Fibroblast of peridontal ligament (primary cell): Measurements from ENCODE around the gene ACOT7.
A peak's percentile ranks its signal among the peaks of the same experiment; 100 is the strongest.
"Not testable (repeated sequence)": the region's sequence is repeated elsewhere in the genome, so short reads cannot be mapped to it uniquely, and the experiment has no call there.

ENCODE experiments used
- DNase-seq: peaks from one replicate; pipeline ENCODE4 v3.0.0-alpha.2; 2010; ENCODE audit errors: extremely low read depth

Gene ACOT7

DNA sequence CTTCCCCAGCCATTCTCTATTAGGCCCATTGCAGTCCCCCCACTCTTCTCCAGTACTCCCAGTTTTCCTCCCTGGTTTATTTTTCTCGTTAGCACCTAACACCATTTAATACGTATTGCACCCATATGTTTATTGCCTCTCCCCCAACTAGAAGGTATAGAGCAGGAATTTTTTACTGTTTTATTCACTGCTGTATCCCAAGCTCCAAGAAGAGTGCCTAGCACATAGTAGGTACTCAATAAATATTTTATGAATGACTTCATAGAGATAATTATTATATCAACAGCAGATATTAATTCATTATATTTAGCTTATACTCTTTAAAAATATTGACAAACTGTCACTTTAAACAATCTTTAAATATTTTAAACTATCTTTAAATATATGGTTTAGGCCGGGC, 5.7 kb upstream of the ACOT7 start:
- no peak for DNase-seq

GRCh38 chr1:6397844-6398441, 4.4 kb upstream of the ACOT7 start:
- no peak for DNase-seq

- DNase-seq = no peak
Observed at GRCh38 chr1:6396998-6397397, 3.4 kb upstream of the ACOT7 start.

DNA sequence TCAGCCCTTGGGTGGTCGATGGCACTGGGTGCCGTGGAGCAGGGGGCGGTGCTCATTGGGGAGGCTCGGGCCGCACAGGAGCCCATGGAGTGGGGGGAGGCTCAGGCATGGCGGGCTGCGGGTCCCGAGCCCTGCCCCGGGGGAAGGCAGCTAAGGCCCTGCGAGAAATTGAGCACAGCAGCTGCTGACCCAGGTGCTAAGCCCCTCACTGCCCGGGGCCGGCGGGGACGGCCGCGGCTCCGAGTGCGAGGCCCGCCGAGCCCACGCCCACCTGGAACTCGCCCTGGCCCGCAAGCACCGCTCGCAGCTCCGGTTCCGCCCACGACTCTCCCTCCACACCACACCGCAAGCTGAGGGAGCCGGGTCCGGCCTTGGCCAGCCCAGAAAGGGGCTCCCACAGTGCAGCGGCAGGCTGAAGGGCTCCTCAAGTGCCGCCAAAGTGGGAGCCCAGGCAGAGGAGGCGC, 2.2 kb upstream of the ACOT7 start:
- DNase-seq = not testable (repeated sequence)

- not testable (repeated sequence) for DNase-seq
Observed at GRCh38 chr1:6395130-6395529, 1.6 kb upstream of the ACOT7 start.

DNA sequence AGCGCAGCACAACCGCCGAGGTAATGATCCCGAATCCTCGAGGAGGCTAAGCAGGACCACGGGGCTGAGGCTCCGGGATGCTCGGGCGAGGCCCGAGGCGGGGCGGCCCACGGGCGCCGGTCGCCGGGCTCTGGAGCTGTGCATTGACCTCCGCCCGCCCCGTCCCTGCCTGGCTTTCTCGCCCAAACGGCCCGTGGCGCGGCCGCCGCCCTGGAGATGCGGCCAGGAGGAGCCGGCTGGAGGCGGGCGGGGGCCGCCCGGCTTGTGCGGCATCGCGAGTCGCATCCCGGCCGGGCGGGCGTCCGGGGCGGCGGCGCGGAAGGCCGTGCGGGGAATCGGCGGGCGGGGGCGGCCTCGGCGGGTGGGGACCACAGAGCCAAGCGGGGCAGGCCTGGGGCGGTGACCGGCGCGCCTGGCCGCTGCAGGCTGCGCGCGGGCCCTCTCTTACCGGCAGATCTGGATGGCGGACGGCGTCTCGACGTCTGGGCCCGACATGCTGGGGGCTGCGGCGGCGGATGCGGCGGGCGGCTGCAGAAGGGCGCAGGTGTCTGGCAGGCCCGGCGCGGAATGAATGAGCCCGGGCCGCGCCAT, 663 bp downstream of the ACOT7 start:
- no peak for DNase-seq

- no peak for DNase-seq
Observed at GRCh38 chr1:6391951-6392808, 1.4 kb downstream of the ACOT7 start.

GRCh38 chr1:6389971-6390370, 3.6 kb downstream of the ACOT7 start:
- no peak for DNase-seq

DNA sequence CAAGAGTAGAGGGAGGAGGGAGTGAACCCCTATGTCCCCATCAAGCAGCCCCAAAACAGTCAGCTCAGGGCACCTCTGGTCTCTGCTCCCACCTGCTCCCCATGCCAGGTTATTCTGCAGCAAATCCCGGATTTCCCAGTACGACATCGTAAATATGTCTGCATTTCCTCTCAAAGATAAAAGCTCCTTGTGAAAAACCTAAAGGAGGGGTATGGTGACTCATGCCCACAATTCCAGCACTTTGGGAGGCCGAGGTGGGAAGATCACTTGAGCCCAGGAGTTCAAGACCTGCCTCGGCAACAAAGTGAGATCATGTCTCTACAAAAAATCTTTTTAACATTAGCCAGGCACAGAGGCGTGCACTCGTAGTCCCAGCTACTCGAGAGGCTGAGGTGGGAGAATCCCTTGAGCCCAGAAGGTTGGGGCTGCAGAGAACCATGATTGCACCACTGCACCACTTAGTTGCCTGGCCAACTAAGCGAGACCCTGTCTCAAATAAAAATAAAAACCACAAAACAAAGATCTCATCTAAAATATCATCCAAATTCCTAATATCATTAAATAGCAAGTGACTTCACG, 7.1 kb downstream of the ACOT7 start:
- no peak for DNase-seq

DNA sequence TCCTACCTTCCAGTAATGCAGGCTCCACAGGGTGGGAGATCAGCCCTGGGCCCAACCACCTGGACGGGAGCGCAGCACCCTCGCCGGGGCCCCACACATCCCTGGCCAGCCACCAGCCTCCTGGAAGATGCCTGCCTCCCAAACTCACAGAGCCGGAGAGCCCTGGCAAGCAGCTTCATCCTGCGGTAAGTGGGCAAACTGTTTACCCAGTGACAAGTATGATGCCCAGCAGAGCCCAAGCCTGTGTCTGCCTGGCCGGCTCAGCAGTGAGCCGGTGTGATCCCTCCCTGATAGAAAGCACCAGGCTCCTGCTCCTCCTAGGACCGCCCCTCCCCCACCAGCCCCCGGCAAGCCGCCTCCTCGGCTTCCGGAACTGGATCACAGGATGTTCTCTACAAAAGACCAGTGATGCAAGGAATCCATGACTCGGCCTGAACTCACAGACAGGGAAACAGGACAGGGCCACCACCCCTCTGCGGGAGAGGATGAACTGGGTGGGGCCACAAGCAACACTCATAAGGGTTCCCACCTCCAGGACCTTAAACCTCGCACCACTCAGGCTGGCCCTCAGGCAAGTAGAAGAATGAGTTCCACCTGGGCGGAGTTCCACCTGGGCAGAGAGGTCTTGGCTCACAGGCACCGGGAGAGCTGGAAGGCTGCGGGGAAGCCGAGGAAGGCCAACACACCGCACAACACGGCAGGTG, 7.9 kb downstream of the ACOT7 start:
- peak; percentile 58 for DNase-seq

DNA sequence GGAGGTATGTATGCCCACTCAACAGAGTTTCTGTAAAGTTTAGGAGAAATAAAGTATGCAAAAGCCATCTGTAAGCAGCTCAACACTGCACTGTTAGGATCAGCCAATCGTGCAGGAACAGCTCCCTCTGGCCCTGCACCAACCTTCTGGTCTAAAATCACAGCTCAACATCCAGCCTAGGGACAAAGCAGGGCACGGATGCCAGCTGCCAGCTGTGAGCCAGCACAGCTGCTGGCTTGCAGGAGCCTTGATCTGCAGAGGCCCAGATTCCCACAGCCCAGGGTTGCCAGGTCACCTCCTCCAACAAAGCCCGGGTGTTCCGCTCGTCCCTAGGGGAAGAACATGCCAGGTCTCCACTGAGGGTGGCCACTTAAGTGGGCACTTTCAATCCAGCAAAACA, 8.6 kb downstream of the ACOT7 start:
- peak; percentile 33 for DNase-seq

GRCh38 chr1:6384135-6384534, 9.4 kb downstream of the ACOT7 start:
- no peak for DNase-seq

DNA sequence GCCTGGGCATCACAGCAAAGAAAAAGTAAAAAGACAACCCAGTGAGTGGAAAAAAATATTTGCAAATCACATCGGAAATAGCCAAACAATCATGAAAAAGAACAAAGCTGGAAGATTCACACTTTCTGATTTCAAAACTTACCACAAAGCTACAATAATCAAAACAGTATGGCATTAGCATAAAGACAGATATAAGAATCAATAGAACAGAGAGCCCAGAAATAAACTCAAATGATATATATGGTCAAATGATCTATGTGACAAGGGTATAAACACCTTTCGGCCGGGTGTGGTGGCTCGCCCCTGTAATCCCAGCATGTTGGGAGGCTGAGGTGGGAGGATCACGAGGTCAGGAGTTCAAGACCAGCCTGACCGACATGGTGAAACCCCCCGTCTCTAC, 13.5 kb downstream of the ACOT7 start:
- DNase-seq = no peak

GRCh38 chr1:6378096-6378746, 15.3 kb downstream of the ACOT7 start:
- no peak for DNase-seq

DNA sequence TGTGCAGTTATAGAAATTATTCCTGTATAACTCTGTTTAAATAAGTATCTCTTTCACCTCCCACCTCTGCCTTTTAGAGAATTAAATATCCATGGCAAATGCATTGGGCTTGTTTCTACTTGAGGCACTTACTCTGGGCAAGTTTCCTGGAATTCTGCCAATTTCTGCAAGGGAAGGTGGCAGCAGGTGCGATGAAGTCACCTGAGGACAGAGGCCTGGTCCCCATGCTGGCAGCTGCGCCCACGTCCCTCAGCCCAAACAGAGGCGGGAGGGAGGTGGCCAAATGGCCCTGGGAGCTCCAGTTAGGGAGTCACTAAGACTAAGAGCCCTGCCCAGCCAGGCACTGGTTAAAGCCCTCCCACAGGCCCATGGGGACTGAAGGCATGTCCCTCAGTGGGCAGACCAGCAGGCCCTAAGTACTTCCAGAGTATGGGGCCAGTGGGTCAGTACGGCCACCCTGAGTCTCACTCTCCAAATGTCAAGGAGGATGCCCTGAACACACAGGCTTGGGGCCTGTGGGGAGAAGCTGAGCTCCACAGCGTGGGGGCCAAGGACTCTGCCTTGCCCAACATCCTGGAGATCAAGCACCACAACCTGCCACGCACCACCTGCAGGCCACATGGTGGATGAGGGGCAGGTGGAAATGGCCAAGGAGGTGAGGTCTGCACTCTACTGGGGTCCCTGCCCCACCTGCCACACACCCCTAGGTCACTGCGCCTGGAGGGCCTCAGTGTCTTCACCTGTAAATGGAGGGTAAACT, 19.4 kb downstream of the ACOT7 start:
- DNase-seq = no peak

GRCh38 chr1:6372236-6372635, 21.3 kb downstream of the ACOT7 start:
- DNase-seq = not testable (repeated sequence)

GRCh38 chr1:6370006-6370405, 23.6 kb downstream of the ACOT7 start:
- no peak for DNase-seq

- DNase-seq = no peak
Observed at GRCh38 chr1:6367381-6368012, 26.1 kb downstream of the ACOT7 start.

DNA sequence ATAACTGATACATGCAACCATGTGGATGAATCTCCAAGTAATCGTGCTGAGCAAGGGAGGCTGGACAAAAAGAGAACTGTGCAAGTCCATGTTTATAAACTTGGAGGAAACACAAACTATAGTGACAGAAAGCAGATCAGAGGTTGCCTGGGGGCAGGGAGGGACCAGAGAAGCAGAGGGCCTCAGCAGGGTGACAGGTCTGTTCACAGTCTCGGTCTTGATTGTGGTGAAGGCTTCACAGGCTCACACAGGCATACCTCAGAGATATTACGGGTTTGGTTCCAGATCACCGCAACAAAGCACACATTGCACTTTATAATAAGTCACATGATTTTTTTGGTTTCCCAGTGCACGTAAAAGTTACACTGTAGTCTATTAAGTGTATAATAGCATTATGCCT, 28.5 kb downstream of the ACOT7 start:
- DNase-seq = no peak
